Loucy (cell line): ENCODE measurements around the gene EDAR.

ENCODE experiments used
- H2AFZ ChIP-seq: fragments of 200-600 bp; sonication (generic); 2 replicates; pipeline ENCODE4 v1.6.0; 2016; ENCODE audit warnings: antibody characterized with exemption, mild to moderate bottlenecking, low read length, moderate library complexity
- H3F3A ChIP-seq: fragments of 200-600 bp; 2 replicates; pipeline ENCODE4 v1.6.0; 2016; ENCODE audit warnings: antibody characterized with exemption, low read depth, mild to moderate bottlenecking
- H3K27me3 ChIP-seq: fragments of 200-600 bp; sonication (generic); 2 replicates; pipeline ENCODE4 v1.6.1; 2014; ENCODE audit warnings: low read length, mild to moderate bottlenecking; ENCODE audit not compliant: insufficient read depth, poor library complexity, severe bottlenecking
- H3K36me3 ChIP-seq: fragments of 200-600 bp; sonication (generic); 2 replicates; pipeline ENCODE4 v1.6.1; 2016; ENCODE audit warnings: low read length; ENCODE audit not compliant: insufficient read depth
- H3K4me1 ChIP-seq: fragments of 200-600 bp; sonication (generic); 2 replicates; pipeline ENCODE4 v1.5.1; 2014; ENCODE audit warnings: low read length, mild to moderate bottlenecking; ENCODE audit not compliant: insufficient read depth, poor library complexity, severe bottlenecking
- H3K4me2 ChIP-seq: fragments of 200-600 bp; sonication (generic); 2 replicates; pipeline ENCODE4 v1.6.0; 2014; ENCODE audit warnings: antibody characterized with exemption, low read length, low read depth, mild to moderate bottlenecking; ENCODE audit not compliant: poor library complexity, severe bottlenecking
- H3K4me3 ChIP-seq: fragments of 200-600 bp; sonication (generic); 2 replicates; pipeline ENCODE4 v1.5.1; 2014; ENCODE audit warnings: low read length, mild to moderate bottlenecking, mixed read lengths; ENCODE audit not compliant: poor library complexity, severe bottlenecking
- H3K79me2 ChIP-seq: fragments of 200-600 bp; sonication (generic); 2 replicates; pipeline ENCODE4 v1.6.1; 2014; ENCODE audit warnings: low read length; ENCODE audit not compliant: insufficient read depth
- H3K9ac ChIP-seq: fragments of 200-600 bp; sonication (generic); 2 replicates; pipeline ENCODE4 v1.6.0; 2014; ENCODE audit warnings: mild to moderate bottlenecking, low read depth, low read length, moderate library complexity; ENCODE audit not compliant: poor library complexity, severe bottlenecking
- H3K9me2 ChIP-seq: fragments of 200-600 bp; sonication (generic); replicated peaks from 2 replicates; pipeline ENCODE4 v1.6.1; 2016; ENCODE audit warnings: low read depth, low read length, mixed read lengths
- H3K9me3 ChIP-seq: fragments of 200-600 bp; sonication (generic); 2 replicates; pipeline ENCODE4 v1.6.1; 2014; ENCODE audit warnings: mild to moderate bottlenecking, antibody characterized with exemption, low read length, low read depth; ENCODE audit not compliant: insufficient read depth
- H4K20me1 ChIP-seq: fragments of 200-600 bp; sonication (generic); 2 replicates; pipeline ENCODE4 v1.6.0; 2014; ENCODE audit warnings: antibody characterized with exemption, low read length, mild to moderate bottlenecking; ENCODE audit not compliant: insufficient read depth, poor library complexity, severe bottlenecking
- CTCF ChIP-seq: fragments of 200-600 bp; sonication (generic); conservative IDR thresholded peaks from 2 replicates; pipeline ENCODE4 v1.5.1; 2014; ENCODE audit warnings: mild to moderate bottlenecking, antibody characterized with exemption, low read length
- EZH2phosphoT487 ChIP-seq: fragments of 200-600 bp; IDR thresholded peaks from 2 replicates; pipeline ENCODE4 v1.6.1; 2018; ENCODE audit warnings: antibody characterized with exemption, mild to moderate bottlenecking, moderate library complexity, borderline replicate concordance

Gene EDAR

GRCh38 chr2:108912629-108912902 is 76.5 kb downstream of the EDAR start:
- Histone ChIP-seq H3K27me3 (no peaks in the 10 kb centered on the region), H4K20me1 (no peaks in the 10 kb centered on the region), H3K9me2 (no peaks in the 10 kb centered on the region), H3K4me3 (no peak overlapping the region), H3K4me1 (peaks cover 9% of the 10 kb centered on the region), H2AFZ (no peak overlapping the region), H3K79me2 (no peaks in the 10 kb centered on the region), H3K36me3 (no peaks in the 10 kb centered on the region), H3K9ac (no peak overlapping the region), H3K9me3 (no peaks in the 10 kb centered on the region), H3F3A (no peaks in the 10 kb centered on the region), H3K4me2 (no peak overlapping the region)
- no peak for TF ChIP-seq CTCF
- TF ChIP-seq EZH2phosphoT487, result no peak

- no peak overlapping the region for H3K9ac ChIP-seq
Observed at GRCh38 chr2:108911807-108912628, 77.0 kb downstream of the EDAR start.

GRCh38 chr2:108911401-108911800 is 77.6 kb downstream of the EDAR start:
- Histone ChIP-seq H2AFZ (no peak overlapping the region), H3K9me2 (no peaks in the 10 kb centered on the region), H3F3A (no peaks in the 10 kb centered on the region), H3K4me2 (no peak overlapping the region), H3K9me3 (no peaks in the 10 kb centered on the region), H3K36me3 (no peaks in the 10 kb centered on the region), H4K20me1 (no peaks in the 10 kb centered on the region), H3K4me3 (no peak overlapping the region), H3K79me2 (no peaks in the 10 kb centered on the region), H3K9ac (no peak overlapping the region), H3K4me1 (peaks cover 9% of the 10 kb centered on the region), H3K27me3 (no peaks in the 10 kb centered on the region)
- TF ChIP-seq EZH2phosphoT487 (no peak), CTCF (no peak)

More at GRCh38 chr2:108911807-108912628, 77.0 kb downstream of the EDAR start:
- H3K79me2 ChIP-seq, result no peaks in the 10 kb centered on the region
- H4K20me1 ChIP-seq, result no peaks in the 10 kb centered on the region
- no peak overlapping the region for H2AFZ ChIP-seq
- peaks cover 9% of the 10 kb centered on the region for H3K4me1 ChIP-seq
- H3K27me3 ChIP-seq, result no peaks in the 10 kb centered on the region
- H3F3A ChIP-seq, result no peaks in the 10 kb centered on the region
- no peaks in the 10 kb centered on the region for H3K9me3 ChIP-seq
- no peak overlapping the region for H3K4me2 ChIP-seq
- no peaks in the 10 kb centered on the region for H3K36me3 ChIP-seq
- H3K4me3 ChIP-seq, result no peak overlapping the region
- H3K9me2 ChIP-seq, result no peaks in the 10 kb centered on the region
- TF ChIP-seq CTCF (no peak), EZH2phosphoT487 (no peak)
